BLaER1 treated with 17β-estradiol and CSF1 and Interleukin-3, amounts not matched to agents 10 nM and 100 nM (cell line): ENCODE results near the gene SLC50A1.

ENCODE experiments used
- H3K27ac ChIP-seq, 11 experiments: shearing (Covaris generic); formaldehyde crosslinking; 2 replicates each; pipeline ENCODE4 v1.8.1; 2022
- H3K27me3 ChIP-seq, 11 experiments: shearing (Covaris generic); formaldehyde crosslinking; 2 replicates each; pipeline ENCODE4 v1.8.1; 2022
- H3K36me3 ChIP-seq, 11 experiments: shearing (Covaris generic); formaldehyde crosslinking; 2 replicates each; pipeline ENCODE4 v1.8.1; 2022
- H3K4me1 ChIP-seq, 10 experiments: shearing (Covaris generic); formaldehyde crosslinking; 2 replicates each; pipeline ENCODE4 v1.8.1; 2022
- H3K4me2 ChIP-seq, 11 experiments: shearing (Covaris generic); formaldehyde crosslinking; 2 replicates each; pipeline ENCODE4 v1.8.1; 2022
- H3K4me3 ChIP-seq, 10 experiments: shearing (Covaris generic); formaldehyde crosslinking; 2 replicates each; pipeline ENCODE4 v1.8.1; 2022
- H3K9ac ChIP-seq, 11 experiments: shearing (Covaris generic); formaldehyde crosslinking; 2 replicates each; pipeline ENCODE4 v1.8.1; 2022
- H3K9me3 ChIP-seq, 11 experiments: shearing (Covaris generic); formaldehyde crosslinking; replicated peaks in 1 of 11; 2 replicates each; pipeline ENCODE4 v1.8.1; 2022
- H4K20me1 ChIP-seq, 11 experiments: shearing (Covaris generic); formaldehyde crosslinking; 2 replicates each; pipeline ENCODE4 v1.8.1; 2022
- Cebpa-rat ChIP-seq, 11 experiments: shearing (Covaris generic); IDR thresholded peaks; 2 replicates each; pipeline ENCODE4 v1.8.1; 2022

SLC50A1 gene

DNA sequence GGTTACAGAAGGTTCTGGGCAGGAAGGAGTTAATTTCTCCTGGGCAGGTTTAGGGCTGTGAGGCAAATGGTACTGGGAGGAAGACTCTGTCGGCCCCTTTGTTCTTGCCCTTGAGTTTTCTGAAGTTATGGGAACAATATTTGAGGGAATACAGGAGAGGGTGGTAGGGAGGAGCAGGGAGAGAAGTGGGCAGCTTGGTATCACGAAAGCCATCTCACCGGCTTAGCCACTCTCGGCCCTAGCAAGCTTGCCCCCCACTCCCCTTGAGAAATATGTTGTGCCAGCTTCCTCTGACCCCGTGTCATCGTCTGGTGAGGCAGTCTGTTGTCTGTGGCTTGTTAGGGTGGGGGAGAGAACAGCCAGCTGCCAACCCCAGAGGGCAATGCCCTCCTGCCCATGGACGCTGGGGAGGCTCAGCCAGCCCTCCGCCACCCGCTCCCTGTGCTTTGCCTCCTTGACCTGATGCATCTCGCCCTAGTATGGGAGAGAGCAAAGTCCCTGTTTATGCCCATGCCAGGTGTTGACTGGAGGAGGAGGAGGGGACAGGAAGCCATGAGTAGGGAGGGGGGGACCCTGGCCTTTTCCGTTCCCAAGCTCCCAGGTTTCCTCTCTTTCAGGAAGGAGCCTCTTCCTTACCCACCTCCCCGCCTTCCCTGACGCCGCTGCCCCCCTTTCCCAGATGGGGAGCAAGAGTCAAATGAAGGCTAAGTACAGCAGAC lies 6.7 kb upstream of the SLC50A1 start:
- H3K4me1 ChIP-seq, result peaks cover 41 to 62% (median 54%) of the 10 kb centered on the region in 10 experiments
- peak overlapping the region; percentile 64 to 87 (median 75); a peak in 20 of 22 replicates for H3K9ac ChIP-seq
- H3K4me3 ChIP-seq, result peak overlapping the region; percentile 48 to 79 (median 70)
- H3K27ac ChIP-seq, result peak overlapping the region in 9 of 11 experiments; percentile 2 to 73 (median 58); a peak in 16 of 22 replicates
- no peaks in the 10 kb centered on the region for H3K9me3 ChIP-seq
- peaks cover 0 to 3% (median 0%) of the 10 kb centered on the region in 11 experiments; a peak in 2 of 22 replicates for H4K20me1 ChIP-seq
- no peak for TF ChIP-seq Cebpa-rat (IDR thresholded peaks at IDR 0.05)
- H3K36me3 ChIP-seq, result peaks cover 0 to 28% (median 20%) of the 10 kb centered on the region in 11 experiments; a peak in 15 of 22 replicates
- H3K4me2 ChIP-seq, result peak overlapping the region; percentile 87 to 100 (median 99)
- peaks cover 25 to 50% (median 36%) of the 10 kb centered on the region in 11 experiments for H3K27me3 ChIP-seq

DNA sequence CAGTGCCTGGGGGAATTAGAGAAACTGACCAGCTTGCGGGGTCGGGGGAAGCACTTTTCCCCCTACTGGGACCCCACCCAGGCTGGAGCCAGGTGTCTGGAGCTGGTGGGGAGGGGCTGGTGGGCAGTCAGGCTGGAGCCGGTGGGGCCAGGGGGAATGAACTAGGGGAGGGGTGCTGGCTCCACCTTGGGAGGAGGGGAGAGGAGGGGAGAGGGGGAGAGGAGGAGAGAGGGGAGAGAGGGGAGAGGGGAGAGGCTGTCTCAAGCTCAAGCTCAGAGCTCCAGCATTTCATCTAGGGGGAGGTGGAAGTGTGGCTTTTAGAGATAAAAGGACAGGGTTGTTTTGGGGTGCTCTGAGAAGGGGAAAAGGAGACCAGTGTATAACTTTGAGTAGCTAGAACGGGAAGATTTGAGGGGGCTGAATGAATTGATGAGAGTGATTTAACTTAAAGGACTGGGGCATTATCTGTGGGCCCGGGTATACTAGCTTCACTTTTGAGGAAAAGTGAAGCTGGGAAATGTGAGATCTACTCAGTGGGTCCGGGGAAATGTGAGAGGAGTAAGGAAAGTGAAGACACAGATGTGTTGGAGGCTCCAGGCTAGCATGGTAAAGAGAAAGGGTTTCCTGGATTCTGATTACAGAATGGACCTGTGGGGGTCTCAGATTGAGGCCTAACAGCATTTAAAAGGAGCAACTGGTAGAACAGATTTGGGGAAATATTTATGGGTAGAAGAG lies 5.2 kb upstream of the SLC50A1 start:
- no peaks in the 10 kb centered on the region for H3K9me3 ChIP-seq
- peaks cover 53 to 77% (median 67%) of the 10 kb centered on the region in 10 experiments for H3K4me1 ChIP-seq
- H3K27ac ChIP-seq, result peak overlapping the region in 9 of 11 experiments; percentile 27 to 73 (median 58); a peak in 15 of 22 replicates
- H4K20me1 ChIP-seq, result peaks cover 0 to 3% (median 0%) of the 10 kb centered on the region in 11 experiments; a peak in 2 of 22 replicates
- peaks cover 0 to 37% (median 27%) of the 10 kb centered on the region in 11 experiments; a peak in 15 of 22 replicates for H3K36me3 ChIP-seq
- peak overlapping the region; percentile 87 to 100 (median 99) for H3K4me2 ChIP-seq
- H3K27me3 ChIP-seq, result peaks cover 25 to 43% (median 30%) of the 10 kb centered on the region in 11 experiments
- H3K4me3 ChIP-seq, result peak overlapping the region in 9 of 10 experiments; percentile 23 to 79 (median 70); a peak in 16 of 20 replicates
- TF ChIP-seq Cebpa-rat (IDR thresholded peaks at IDR 0.05), result no peak
- H3K9ac ChIP-seq, result peak overlapping the region; percentile 28 to 87 (median 75); a peak in 20 of 22 replicates

DNA sequence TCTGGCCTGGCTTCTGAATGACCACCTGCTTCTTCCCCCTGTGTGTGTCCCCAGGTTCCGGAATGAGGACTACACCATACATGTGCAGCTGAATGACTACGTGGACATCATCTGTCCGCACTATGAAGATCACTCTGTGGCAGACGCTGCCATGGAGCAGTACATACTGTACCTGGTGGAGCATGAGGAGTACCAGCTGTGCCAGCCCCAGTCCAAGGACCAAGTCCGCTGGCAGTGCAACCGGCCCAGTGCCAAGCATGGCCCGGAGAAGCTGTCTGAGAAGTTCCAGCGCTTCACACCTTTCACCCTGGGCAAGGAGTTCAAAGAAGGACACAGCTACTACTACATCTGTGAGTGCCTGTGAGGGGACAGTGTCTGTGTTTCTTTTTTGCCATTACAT lies 4.4 kb upstream of the SLC50A1 start:
- no peak for TF ChIP-seq Cebpa-rat (IDR thresholded peaks at IDR 0.05)
- Histone ChIP-seq H3K27ac (no peak overlapping the region), H3K4me3 (no peak overlapping the region), H3K36me3 (peaks cover 0 to 37% (median 27%) of the 10 kb centered on the region in 11 experiments; a peak in 15 of 22 replicates), H3K9ac (0 out of 22 replicates have a peak overlapping the region, but pooled peaks of 1 of the 11 experiments have one; percentile 2), H4K20me1 (peaks cover 0 to 3% (median 0%) of the 10 kb centered on the region in 11 experiments; a peak in 2 of 22 replicates), H3K9me3 (no peaks in the 10 kb centered on the region), H3K4me1 (peaks cover 53 to 77% (median 67%) of the 10 kb centered on the region in 10 experiments), H3K27me3 (peaks cover 18 to 34% (median 22%) of the 10 kb centered on the region in 11 experiments), H3K4me2 (peak overlapping the region in 8 of 11 experiments; percentile 33 to 100 (median 95); a peak in 14 of 22 replicates)

DNA sequence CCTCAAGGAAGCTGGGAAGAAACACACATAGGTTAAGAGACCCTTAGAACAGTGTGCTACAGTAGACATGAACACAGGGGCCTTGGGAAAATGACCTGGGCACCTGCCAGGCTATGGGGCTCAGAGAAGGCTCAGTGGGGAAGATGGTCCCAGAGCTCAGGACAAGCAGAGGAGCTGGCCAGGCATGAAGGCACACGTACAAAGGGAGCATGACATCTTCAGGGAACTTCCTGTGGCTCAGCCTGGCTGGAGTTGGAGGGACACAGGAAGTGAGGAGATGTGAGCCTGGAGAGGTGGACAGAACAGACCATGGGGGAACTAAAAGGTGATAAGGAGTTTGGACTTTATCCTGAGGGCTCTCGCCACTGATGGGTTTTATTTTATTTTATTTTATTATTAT lies 3.8 kb upstream of the SLC50A1 start:
- Histone ChIP-seq H3K4me2 (peak overlapping the region in 6 of 11 experiments; percentile 5 to 100 (median 34); a peak in 7 of 22 replicates), H3K27me3 (peaks cover 13 to 29% (median 16%) of the 10 kb centered on the region in 11 experiments), H3K9ac (0 out of 22 replicates have a peak overlapping the region, but pooled peaks of 1 of the 11 experiments have one; percentile 2), H4K20me1 (peaks cover 0 to 3% (median 0%) of the 10 kb centered on the region in 11 experiments; a peak in 4 of 22 replicates), H3K36me3 (peaks cover 0 to 37% (median 27%) of the 10 kb centered on the region in 11 experiments; a peak in 15 of 22 replicates), H3K4me1 (peaks cover 52 to 73% (median 66%) of the 10 kb centered on the region in 10 experiments), H3K4me3 (no peak overlapping the region), H3K27ac (no peak overlapping the region), H3K9me3 (no peaks in the 10 kb centered on the region)
- TF ChIP-seq Cebpa-rat (IDR thresholded peaks at IDR 0.05), result no peak

DNA sequence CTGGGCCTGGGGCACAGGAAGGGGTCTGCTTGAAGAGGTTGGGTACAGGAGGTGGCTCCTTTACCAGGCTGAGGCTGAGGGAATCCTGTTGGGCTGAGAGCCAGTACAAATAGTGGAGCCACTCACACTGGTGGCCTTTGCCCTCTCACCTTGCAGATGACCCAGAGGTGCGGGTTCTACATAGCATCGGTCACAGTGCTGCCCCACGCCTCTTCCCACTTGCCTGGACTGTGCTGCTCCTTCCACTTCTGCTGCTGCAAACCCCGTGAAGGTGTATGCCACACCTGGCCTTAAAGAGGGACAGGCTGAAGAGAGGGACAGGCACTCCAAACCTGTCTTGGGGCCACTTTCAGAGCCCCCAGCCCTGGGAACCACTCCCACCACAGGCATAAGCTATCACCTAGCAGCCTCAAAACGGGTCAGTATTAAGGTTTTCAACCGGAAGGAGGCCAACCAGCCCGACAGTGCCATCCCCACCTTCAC lies 1.8 kb upstream of the SLC50A1 start:
- Histone ChIP-seq H3K4me3 (no peak overlapping the region), H3K27ac (peak overlapping the region in 2 of 11 experiments; percentile 93 to 97; a peak in 2 of 22 replicates), H3K27me3 (peaks cover 0 to 10% (median 0%) of the 10 kb centered on the region in 11 experiments; a peak in 6 of 22 replicates), H3K4me1 (peaks cover 57 to 76% (median 68%) of the 10 kb centered on the region in 10 experiments), H3K4me2 (peak overlapping the region in 6 of 11 experiments; percentile 81 to 99 (median 96); a peak in 8 of 22 replicates), H3K9me3 (no peaks in the 10 kb centered on the region), H4K20me1 (peaks cover 0 to 16% (median 0%) of the 10 kb centered on the region in 11 experiments; a peak in 6 of 22 replicates), H3K9ac (peak overlapping the region in 4 of 11 experiments; percentile 3 to 88 (median 70); a peak in 3 of 22 replicates), H3K36me3 (peaks cover 13 to 54% (median 41%) of the 10 kb centered on the region in 11 experiments)
- no peak for TF ChIP-seq Cebpa-rat (IDR thresholded peaks at IDR 0.05)

DNA sequence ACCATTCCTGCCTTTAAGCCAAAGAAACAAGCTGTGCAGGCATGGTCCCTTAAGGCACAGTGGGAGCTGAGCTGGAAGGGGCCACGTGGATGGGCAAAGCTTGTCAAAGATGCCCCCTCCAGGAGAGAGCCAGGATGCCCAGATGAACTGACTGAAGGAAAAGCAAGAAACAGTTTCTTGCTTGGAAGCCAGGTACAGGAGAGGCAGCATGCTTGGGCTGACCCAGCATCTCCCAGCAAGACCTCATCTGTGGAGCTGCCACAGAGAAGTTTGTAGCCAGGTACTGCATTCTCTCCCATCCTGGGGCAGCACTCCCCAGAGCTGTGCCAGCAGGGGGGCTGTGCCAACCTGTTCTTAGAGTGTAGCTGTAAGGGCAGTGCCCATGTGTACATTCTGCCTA lies 1.3 kb upstream of the SLC50A1 start:
- TF ChIP-seq Cebpa-rat (IDR thresholded peaks at IDR 0.05), result no peak
- H3K9ac ChIP-seq, result peak overlapping the region in 9 of 11 experiments; percentile 4 to 94 (median 84); a peak in 11 of 22 replicates
- 0 out of 20 replicates have a peak overlapping the region, but pooled peaks of 1 of the 10 experiments have one; percentile 73 for H3K4me3 ChIP-seq
- H3K27me3 ChIP-seq, result peaks cover 0 to 7% (median 0%) of the 10 kb centered on the region in 11 experiments; a peak in 2 of 22 replicates
- H3K4me1 ChIP-seq, result peaks cover 57 to 76% (median 68%) of the 10 kb centered on the region in 10 experiments
- H3K27ac ChIP-seq, result peak overlapping the region in 9 of 11 experiments; percentile 84 to 97 (median 93); a peak in 12 of 22 replicates
- no peaks in the 10 kb centered on the region for H3K9me3 ChIP-seq
- peaks cover 13 to 57% (median 41%) of the 10 kb centered on the region in 11 experiments for H3K36me3 ChIP-seq
- peak overlapping the region; percentile 81 to 99 (median 94); a peak in 19 of 22 replicates for H3K4me2 ChIP-seq
- peaks cover 0 to 16% (median 0%) of the 10 kb centered on the region in 11 experiments; a peak in 6 of 22 replicates for H4K20me1 ChIP-seq

DNA sequence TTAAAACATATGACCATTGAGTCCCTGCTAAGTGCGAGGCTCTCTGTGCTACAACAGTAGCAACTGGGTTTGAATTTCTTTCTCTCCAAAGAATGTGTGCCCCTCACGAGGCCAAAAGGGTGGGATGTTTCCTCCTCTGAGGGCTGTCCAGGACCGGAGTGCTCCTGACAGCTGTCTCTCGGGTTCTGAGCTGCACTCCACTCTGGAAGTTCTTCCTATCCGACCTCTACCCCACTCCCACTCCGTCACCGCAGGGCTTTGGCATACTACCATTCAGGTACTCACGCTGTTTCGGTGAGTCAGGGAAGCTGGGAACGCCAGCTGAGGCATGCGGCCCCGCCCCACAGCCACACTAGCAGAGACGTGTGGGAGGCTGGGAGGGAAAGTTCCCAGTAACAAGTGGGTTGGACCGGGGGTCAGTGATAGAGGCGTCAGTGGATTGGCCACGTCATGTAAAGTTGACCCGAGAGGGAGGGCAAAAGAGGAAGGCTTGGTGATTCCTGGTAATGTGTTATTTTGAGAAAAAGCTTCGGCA lies 705 bp upstream of the SLC50A1 start:
- Histone ChIP-seq H3K4me2 (peak overlapping the region; percentile 81 to 99 (median 94)), H3K4me1 (peaks cover 54 to 73% (median 68%) of the 10 kb centered on the region in 10 experiments), H3K4me3 (peak overlapping the region; percentile 68 to 81 (median 72)), H3K27me3 (peaks cover 0 to 1% (median 0%) of the 10 kb centered on the region in 11 experiments; a peak in 1 of 22 replicates), H3K9ac (peak overlapping the region; percentile 79 to 94 (median 88)), H3K36me3 (peaks cover 13 to 57% (median 41%) of the 10 kb centered on the region in 11 experiments), H3K9me3 (no peaks in the 10 kb centered on the region), H3K27ac (peak overlapping the region; percentile 80 to 97 (median 91)), H4K20me1 (peaks cover 0 to 16% (median 0%) of the 10 kb centered on the region in 11 experiments; a peak in 6 of 22 replicates)
- no peak for TF ChIP-seq Cebpa-rat (IDR thresholded peaks at IDR 0.05)
